Neural progenitor cell (in vitro differentiated cells): ENCODE data around the gene CSRP1.

Experiments used
- EZH2 ChIP-seq: fragments of 200-600 bp; sonication (generic); IDR thresholded peaks from 2 replicates; pipeline ENCODE4 v1.6.1; 2017; ENCODE audit warnings: antibody characterized with exemption, mild to moderate bottlenecking, moderate library complexity
- TF ChIP-seq, protein P1 (sequence below): fragments of 200-600 bp; sonication (generic); IDR thresholded peaks from 2 replicates; pipeline ENCODE4 v1.5.1; 2017; ENCODE audit warnings: antibody characterized with exemption, mild to moderate bottlenecking

GRCh38 chr1:201486187-201486586 is 20.7 kb downstream of the CSRP1 start:
- no peak for TF ChIP-seq EZH2
- TF ChIP-seq, protein P1, sequence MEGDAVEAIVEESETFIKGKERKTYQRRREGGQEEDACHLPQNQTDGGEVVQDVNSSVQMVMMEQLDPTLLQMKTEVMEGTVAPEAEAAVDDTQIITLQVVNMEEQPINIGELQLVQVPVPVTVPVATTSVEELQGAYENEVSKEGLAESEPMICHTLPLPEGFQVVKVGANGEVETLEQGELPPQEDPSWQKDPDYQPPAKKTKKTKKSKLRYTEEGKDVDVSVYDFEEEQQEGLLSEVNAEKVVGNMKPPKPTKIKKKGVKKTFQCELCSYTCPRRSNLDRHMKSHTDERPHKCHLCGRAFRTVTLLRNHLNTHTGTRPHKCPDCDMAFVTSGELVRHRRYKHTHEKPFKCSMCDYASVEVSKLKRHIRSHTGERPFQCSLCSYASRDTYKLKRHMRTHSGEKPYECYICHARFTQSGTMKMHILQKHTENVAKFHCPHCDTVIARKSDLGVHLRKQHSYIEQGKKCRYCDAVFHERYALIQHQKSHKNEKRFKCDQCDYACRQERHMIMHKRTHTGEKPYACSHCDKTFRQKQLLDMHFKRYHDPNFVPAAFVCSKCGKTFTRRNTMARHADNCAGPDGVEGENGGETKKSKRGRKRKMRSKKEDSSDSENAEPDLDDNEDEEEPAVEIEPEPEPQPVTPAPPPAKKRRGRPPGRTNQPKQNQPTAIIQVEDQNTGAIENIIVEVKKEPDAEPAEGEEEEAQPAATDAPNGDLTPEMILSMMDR, result no peak
